HepG2 (cell line): Measurements from ENCODE around the gene NUDT15. TPM values are rescaled to one million over a fixed set of nuclear protein-coding genes. Genes with fewer than 3 reads are reported as not detected.
A peak's percentile ranks its signal among the peaks of the same experiment; 100 is the strongest.

Experiments used
- EZH2 ChIP-seq: conservative IDR thresholded peaks from 2 replicates; pipeline ENCODE4 v1.6.1; 2012; ENCODE audit warnings: mild to moderate bottlenecking, low read depth, low read length, moderate library complexity
- GMEB1 ChIP-seq: sonication (generic); formaldehyde crosslinking; IDR thresholded peaks from 2 replicates; pipeline ENCODE4 v1.5.1; 2020; ENCODE audit warnings: missing genetic modification reagents, mild to moderate bottlenecking, borderline replicate concordance
- HNF4G ChIP-seq, 2 experiments: sonication (generic) in 1 of 2; formaldehyde crosslinking in 1 of 2; IDR thresholded peaks; 2 replicates each; pipeline versions ENCODE4 v1.4.0 to v1.6.1; 2011 to 2020; ENCODE audit warnings: borderline replicate concordance in 2 of 2, low read depth in 2 of 2, mild to moderate bottlenecking in 2 of 2, low read length in 1 of 2, missing genetic modification reagents in 1 of 2, moderate library complexity in 1 of 2
- HOXA3 ChIP-seq: sonication (generic); formaldehyde crosslinking; IDR thresholded peaks from 2 replicates; pipeline ENCODE4 v1.5.0; 2020; ENCODE audit warnings: missing genetic modification reagents
- MAF1 ChIP-seq: sonication (generic); formaldehyde crosslinking; IDR thresholded peaks from 2 replicates; pipeline ENCODE4 v1.5.0; 2020; ENCODE audit warnings: missing genetic modification reagents, borderline replicate concordance
- MEIS2 ChIP-seq: sonication (generic); formaldehyde crosslinking; IDR thresholded peaks from 2 replicates; pipeline ENCODE4 v1.9.0; 2021; ENCODE audit warnings: mild to moderate bottlenecking, missing genetic modification reagents
- MLX ChIP-seq: IDR thresholded peaks from 2 replicates; pipeline ENCODE4 v1.6.1; 2016
- MTA1 ChIP-seq: sonication (generic); formaldehyde crosslinking; IDR thresholded peaks from 2 replicates; pipeline ENCODE4 v1.4.0; 2020; ENCODE audit warnings: missing genetic modification reagents, mild to moderate bottlenecking, borderline replicate concordance
- MXI1 ChIP-seq: IDR thresholded peaks from 3 replicates; pipeline ENCODE4 v1.6.1; 2012; ENCODE audit warnings: low read depth, low read length, inconsistent platforms, borderline replicate concordance
- NFYC ChIP-seq: IDR thresholded peaks from 2 replicates; pipeline ENCODE4 v1.6.1; 2016; ENCODE audit warnings: missing genetic modification reagents, missing compliant biosample characterization
- YEATS2 ChIP-seq: sonication (generic); formaldehyde crosslinking; IDR thresholded peaks from 2 replicates; pipeline ENCODE4 v1.4.0; 2020; ENCODE audit warnings: missing genetic modification reagents, borderline replicate concordance
- ZBTB3 ChIP-seq: sonication (generic); formaldehyde crosslinking; IDR thresholded peaks from 2 replicates; pipeline ENCODE4 v1.4.0; 2020; ENCODE audit warnings: low read depth, mild to moderate bottlenecking, moderate library complexity, missing genetic modification reagents, borderline replicate concordance
- ZFX ChIP-seq: sonication (generic); formaldehyde crosslinking; IDR thresholded peaks from 2 replicates; pipeline ENCODE4 v1.4.0; 2020; ENCODE audit warnings: mild to moderate bottlenecking, low read depth, missing genetic modification reagents, moderate library complexity
- ZMYM4 ChIP-seq: sonication (generic); formaldehyde crosslinking; IDR thresholded peaks from 2 replicates; pipeline ENCODE4 v1.8.1; 2023; ENCODE audit warnings: mild to moderate bottlenecking, missing genetic modification reagents
- ZNF207 ChIP-seq: fragments of 450-650 bp; IDR thresholded peaks from 2 replicates; pipeline ENCODE4 v1.6.1; 2016; ENCODE audit warnings: antibody characterized with exemption, borderline replicate concordance
- ZNF331 ChIP-seq: sonication (generic); formaldehyde crosslinking; IDR thresholded peaks from 2 replicates; pipeline ENCODE4 v1.4.0; 2020; ENCODE audit warnings: missing genetic modification reagents
- ZNF543 ChIP-seq: sonication (generic); formaldehyde crosslinking; IDR thresholded peaks from 2 replicates; pipeline ENCODE4 v1.4.0; 2020; ENCODE audit warnings: mild to moderate bottlenecking, missing genetic modification reagents
- ZNF557 ChIP-seq: sonication (generic); formaldehyde crosslinking; IDR thresholded peaks from 2 replicates; pipeline ENCODE4 v1.4.0; 2020; ENCODE audit warnings: missing genetic modification reagents
- ZNF709 ChIP-seq: sonication (generic); formaldehyde crosslinking; IDR thresholded peaks from 2 replicates; pipeline ENCODE4 v1.5.0; 2020; ENCODE audit warnings: mild to moderate bottlenecking, missing genetic modification reagents
- polyA plus RNA-seq, 8 experiments: library from polyadenylated mRNA; depleted of rRNA in 3 of 8; stranded (reverse) in 7 of 8; unstranded in 1 of 8; fragments of >200 nt; fragmentation: Illumina TruSeq in 4 of 8; extraction: Trizol in 4 of 8; gene quantifications; 2 replicates each; pipeline versions ENCODE4 v1.2.1 to v1.2.3, GENCODE V29; 2011 to 2016; ENCODE audit warnings: low read depth in 4 of 8, missing spikeins in 1 of 8, mixed read lengths in 1 of 8; ENCODE audit not compliant: insufficient read depth in 1 of 8
- total RNA-seq, 5 experiments: library from RNA; depleted of rRNA; stranded (reverse); fragments of >200 nt; fragmentation: Illumina TruSeq; extraction: Trizol; gene quantifications; 2 replicates each; pipeline ENCODE4 v1.2.3, GENCODE V29; 2016; ENCODE audit warnings: low read depth in 1 of 5
- TF ChIP-seq, protein P1 (sequence below): sonication (generic); formaldehyde crosslinking; IDR thresholded peaks from 2 replicates; pipeline ENCODE4 v1.9.0; 2022; ENCODE audit warnings: missing genetic modification reagents, mild to moderate bottlenecking, borderline replicate concordance
- TF ChIP-seq, protein P2 (sequence below): IDR thresholded peaks from 2 replicates; pipeline ENCODE4 v1.6.1; 2012; ENCODE audit warnings: low read length, improper control_type of control experiment

The NUDT15 gene
- total and polyA plus RNA-seq, 2 of the 13 experiments (the other 11 are each of a cell fraction or from before 2014, with no cell fraction given) = 21.3 to 47.3 TPM

- TF ChIP-seq, protein P1, sequence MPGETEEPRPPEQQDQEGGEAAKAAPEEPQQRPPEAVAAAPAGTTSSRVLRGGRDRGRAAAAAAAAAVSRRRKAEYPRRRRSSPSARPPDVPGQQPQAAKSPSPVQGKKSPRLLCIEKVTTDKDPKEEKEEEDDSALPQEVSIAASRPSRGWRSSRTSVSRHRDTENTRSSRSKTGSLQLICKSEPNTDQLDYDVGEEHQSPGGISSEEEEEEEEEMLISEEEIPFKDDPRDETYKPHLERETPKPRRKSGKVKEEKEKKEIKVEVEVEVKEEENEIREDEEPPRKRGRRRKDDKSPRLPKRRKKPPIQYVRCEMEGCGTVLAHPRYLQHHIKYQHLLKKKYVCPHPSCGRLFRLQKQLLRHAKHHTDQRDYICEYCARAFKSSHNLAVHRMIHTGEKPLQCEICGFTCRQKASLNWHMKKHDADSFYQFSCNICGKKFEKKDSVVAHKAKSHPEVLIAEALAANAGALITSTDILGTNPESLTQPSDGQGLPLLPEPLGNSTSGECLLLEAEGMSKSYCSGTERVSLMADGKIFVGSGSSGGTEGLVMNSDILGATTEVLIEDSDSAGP (CRISPR knock-in tag) = peak; percentile 81
- peak; percentile 94 for TF ChIP-seq HOXA3
- TF ChIP-seq ZMYM4 (CRISPR knock-in tag) = peak; percentile 100
- peak; percentile 44; the same call in 1 of the 2 replicates for TF ChIP-seq ZNF709 (CRISPR knock-in tag)
- peak; percentile 63; the same call in 1 of the 3 replicates for TF ChIP-seq MXI1
- peak; percentile 69; the same call in 1 of the 2 replicates for TF ChIP-seq MTA1 (CRISPR knock-in tag)
- TF ChIP-seq, protein P2, sequence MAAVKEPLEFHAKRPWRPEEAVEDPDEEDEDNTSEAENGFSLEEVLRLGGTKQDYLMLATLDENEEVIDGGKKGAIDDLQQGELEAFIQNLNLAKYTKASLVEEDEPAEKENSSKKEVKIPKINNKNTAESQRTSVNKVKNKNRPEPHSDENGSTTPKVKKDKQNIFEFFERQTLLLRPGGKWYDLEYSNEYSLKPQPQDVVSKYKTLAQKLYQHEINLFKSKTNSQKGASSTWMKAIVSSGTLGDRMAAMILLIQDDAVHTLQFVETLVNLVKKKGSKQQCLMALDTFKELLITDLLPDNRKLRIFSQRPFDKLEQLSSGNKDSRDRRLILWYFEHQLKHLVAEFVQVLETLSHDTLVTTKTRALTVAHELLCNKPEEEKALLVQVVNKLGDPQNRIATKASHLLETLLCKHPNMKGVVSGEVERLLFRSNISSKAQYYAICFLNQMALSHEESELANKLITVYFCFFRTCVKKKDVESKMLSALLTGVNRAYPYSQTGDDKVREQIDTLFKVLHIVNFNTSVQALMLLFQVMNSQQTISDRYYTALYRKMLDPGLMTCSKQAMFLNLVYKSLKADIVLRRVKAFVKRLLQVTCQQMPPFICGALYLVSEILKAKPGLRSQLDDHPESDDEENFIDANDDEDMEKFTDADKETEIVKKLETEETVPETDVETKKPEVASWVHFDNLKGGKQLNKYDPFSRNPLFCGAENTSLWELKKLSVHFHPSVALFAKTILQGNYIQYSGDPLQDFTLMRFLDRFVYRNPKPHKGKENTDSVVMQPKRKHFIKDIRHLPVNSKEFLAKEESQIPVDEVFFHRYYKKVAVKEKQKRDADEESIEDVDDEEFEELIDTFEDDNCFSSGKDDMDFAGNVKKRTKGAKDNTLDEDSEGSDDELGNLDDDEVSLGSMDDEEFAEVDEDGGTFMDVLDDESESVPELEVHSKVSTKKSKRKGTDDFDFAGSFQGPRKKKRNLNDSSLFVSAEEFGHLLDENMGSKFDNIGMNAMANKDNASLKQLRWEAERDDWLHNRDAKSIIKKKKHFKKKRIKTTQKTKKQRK = no peak
- no peak for TF ChIP-seq HNF4G (IDR thresholded peaks at IDR 0.05; ENCODE audit: borderline replicate concordance, low read depth, low read length)
- TF ChIP-seq HNF4G (CRISPR knock-in tag; IDR thresholded peaks at IDR 0.05; ENCODE audit: borderline replicate concordance, low read depth) = 0 out of 2 replicates have a peak, but pooled peaks have one; percentile 49
- peak; percentile 90 for TF ChIP-seq ZNF331 (CRISPR knock-in tag)
- peak; percentile 79; the same call in 1 of the 2 replicates for TF ChIP-seq MAF1
- TF ChIP-seq ZFX (CRISPR knock-in tag) = peak; percentile 80
- peak; percentile 99 for TF ChIP-seq GMEB1
- no peak for TF ChIP-seq MEIS2 (CRISPR knock-in tag)
- no peak for TF ChIP-seq EZH2
- TF ChIP-seq ZNF557 = 0 out of 2 replicates have a peak, but pooled peaks have one; percentile 66
- TF ChIP-seq ZNF543 (CRISPR knock-in tag) = 0 out of 2 replicates have a peak, but pooled peaks have one; percentile 45
- peak; percentile 47; the same call in 1 of the 2 replicates for TF ChIP-seq NFYC (CRISPR knock-in tag)
- TF ChIP-seq ZBTB3 = no peak
- peak; percentile 96 for TF ChIP-seq YEATS2
- peak; percentile 32; the same call in 1 of the 2 replicates for TF ChIP-seq MLX (CRISPR knock-in tag)
- no peak for TF ChIP-seq ZNF207
Measured at GRCh38 chr13:48094781-48095502, 57.4 kb downstream of the NUDT15 start, which contains the start of gene MED4 (continued).
